HCT116 (cell line): Measurements from ENCODE around the gene SLC22A23. TPM values are rescaled to one million over a fixed set of nuclear protein-coding genes. Genes with fewer than 3 reads are reported as not detected.

Experiments
- ATAC-seq: fragments of 200-7000 bp; cut with Tn5 transposase; 2 replicates; pipeline ENCODE4 v1.9.1; 2020; ENCODE audit warnings: mild to moderate bottlenecking, moderate library complexity
- BruUV-seq: library from RNA; stranded (reverse); fragments of 400-500 nt; replicated peaks from 2 replicates; lab custom pipeline; 2021; lab: Mats Ljungman, UMichigan
- CTCF ChIA-PET: fragments of 300-600 bp; sonication (Branson Sonifier 250); formaldehyde crosslinking; loops from one replicate; lab custom pipeline; 2021; ENCODE audit warnings: antibody characterized with exemption; lab: Charles Lee
- POLR2A ChIA-PET: fragments of 300-600, 350-600 bp; sonication (Branson Sonifier 250); formaldehyde crosslinking; loops from one replicate; lab custom pipeline; 2021; ENCODE audit warnings: antibody characterized with exemption; lab: Charles Lee
- RAD21 ChIA-PET, 2 experiments: fragments of 300-600 bp; sonication (Branson Sonifier 250); formaldehyde crosslinking; loops; one replicate each; lab custom pipeline; 2023; ENCODE audit warnings: low total read pairs in 2 of 2; ENCODE audit not compliant: uncharacterized antibody in 2 of 2, unreplicated experiment in 2 of 2, low non-redundant PET in 1 of 2; lab: Charles Lee
- DNase-seq: peaks from one replicate; pipeline ENCODE4 v3.0.0-alpha.2; 2010; ENCODE audit warnings: low read depth, low spot score
- H2AFZ ChIP-seq: fragments of 200-600 bp; shearing (Covaris generic), sonication (generic); 2 replicates; pipeline ENCODE4 v1.6.1; 2017; ENCODE audit warnings: low read depth, mixed run types, mixed read lengths, antibody characterized with exemption, low read length; ENCODE audit not compliant: poor library complexity, severe bottlenecking
- H3K27ac ChIP-seq: 2 replicates; pipeline ENCODE4 v1.5.1; 2012; ENCODE audit warnings: low read depth, low read length
- H3K27me3 ChIP-seq: fragments of 200-600 bp; sonication (generic); 2 replicates; pipeline ENCODE4 v1.6.1; 2016; ENCODE audit warnings: mixed run types, low read length, mixed read lengths; ENCODE audit not compliant: insufficient read depth
- H3K36me3 ChIP-seq, 2 experiments: fragments of 200-500 bp in 1 of 2; fragments of 200-600 bp in 1 of 2; sonication (Bioruptor generic) in 1 of 2; sonication (generic) in 1 of 2; 2 replicates each; pipeline versions ENCODE4 v1.5.1 to v1.6.1; 2014 to 2016; ENCODE audit warnings: low read length in 2 of 2, inconsistent platforms in 1 of 2, mixed read lengths in 1 of 2, mixed run types in 1 of 2; ENCODE audit not compliant: insufficient read depth in 2 of 2, control insufficient read depth in 1 of 2
- H3K4me1 ChIP-seq, 2 experiments: fragments of 200-600 bp in 1 of 2; sonication (generic) in 1 of 2; 2 replicates each; pipeline versions ENCODE4 v1.5.1 to v1.6.1; 2012 to 2017; ENCODE audit warnings: low read length in 2 of 2, inconsistent platforms in 1 of 2, mild to moderate bottlenecking in 1 of 2, mixed read lengths in 1 of 2, mixed run types in 1 of 2, moderate library complexity in 1 of 2; ENCODE audit not compliant: insufficient read depth in 2 of 2, control insufficient read depth in 1 of 2
- H3K4me2 ChIP-seq: fragments of 200-600 bp; sonication (generic); 2 replicates; pipeline ENCODE4 v1.6.1; 2017; ENCODE audit warnings: mixed run types, low read length, mixed read lengths
- H3K4me3 ChIP-seq, 2 experiments: fragments of 200-600 bp in 1 of 2; sonication (generic) in 1 of 2; replicated peaks in 1 of 2; 2 replicates each; pipeline ENCODE4 v1.5.1; 2011 to 2016; ENCODE audit warnings: low read length in 2 of 2, control low read depth in 1 of 2, low read depth in 1 of 2, mild to moderate bottlenecking in 1 of 2, mixed read lengths in 1 of 2, mixed run types in 1 of 2
- H3K79me2 ChIP-seq: fragments of 200-600 bp; sonication (generic); 2 replicates; pipeline ENCODE4 v1.6.1; 2017; ENCODE audit warnings: mild to moderate bottlenecking, mixed run types, low read length, moderate library complexity, mixed read lengths; ENCODE audit not compliant: insufficient read depth
- H3K9ac ChIP-seq: fragments of 200-600 bp; sonication (generic); 2 replicates; pipeline ENCODE4 v1.6.1; 2016; ENCODE audit warnings: low read length, mixed read lengths
- H3K9me2 ChIP-seq: fragments of 200-600 bp; sonication (generic), shearing (Covaris generic); 2 replicates; pipeline ENCODE4 v1.6.1; 2017; ENCODE audit warnings: mixed run types, mild to moderate bottlenecking, moderate library complexity; ENCODE audit not compliant: insufficient read depth
- H3K9me3 ChIP-seq, 2 experiments: fragments of 200-500 bp in 1 of 2; fragments of 200-600 bp in 1 of 2; sonication (Bioruptor generic) in 1 of 2; sonication (generic) in 1 of 2; 2 replicates each; pipeline ENCODE4 v1.6.1; 2014 to 2017; ENCODE audit warnings: low read length in 2 of 2, mixed read lengths in 2 of 2, inconsistent platforms in 1 of 2, low read depth in 1 of 2, mild to moderate bottlenecking in 1 of 2, mixed run types in 1 of 2, moderate library complexity in 1 of 2; ENCODE audit not compliant: control insufficient read depth in 1 of 2, insufficient read depth in 1 of 2
- H4K20me1 ChIP-seq: fragments of 200-600 bp; sonication (generic), shearing (Covaris generic); 2 replicates; pipeline ENCODE4 v1.6.1; 2017; ENCODE audit warnings: mixed run types, mild to moderate bottlenecking, moderate library complexity; ENCODE audit not compliant: insufficient read depth
- CBX3 ChIP-seq: IDR thresholded peaks from 2 replicates; pipeline ENCODE4 v1.6.1; 2012; ENCODE audit warnings: low read depth
- CEBPB ChIP-seq: IDR thresholded peaks from 2 replicates; pipeline ENCODE4 v1.6.1; 2012; ENCODE audit warnings: low read depth
- FOSL1 ChIP-seq: IDR thresholded peaks from 2 replicates; pipeline ENCODE4 v1.6.1; 2012; ENCODE audit warnings: low read depth
- POLR2AphosphoS5 ChIP-seq: IDR thresholded peaks from 2 replicates; pipeline ENCODE4 v1.6.1; 2011; ENCODE audit warnings: mild to moderate bottlenecking, low read depth, low read length, moderate library complexity
- SP1 ChIP-seq: IDR thresholded peaks from 2 replicates; pipeline ENCODE4 v1.6.1; 2012; ENCODE audit warnings: low read depth
- YY1 ChIP-seq: IDR thresholded peaks from 2 replicates; pipeline ENCODE4 v1.6.1; 2011; ENCODE audit warnings: low read length, low read depth, moderate library complexity, mild to moderate bottlenecking; ENCODE audit not compliant: insufficient replicate concordance; ENCODE audit errors: extremely low read depth
- ZNF274 ChIP-seq: fragments of 200-500 bp; sonication (Bioruptor generic); IDR thresholded peaks from 2 replicates; pipeline ENCODE4 v1.6.1; 2014; ENCODE audit warnings: mild to moderate bottlenecking, low read depth, low read length, inconsistent platforms
- intact Hi-C: fragments of 100-400 bp; cut with micrococcal nuclease; formaldehyde crosslinking; loops from 2 replicates; pipeline ENCODE4 v1.10.0; 2022
- total RNA-seq: library from RNA; stranded (reverse); gene quantifications from one replicate; pipeline ENCODE4 v1.2.1, GENCODE V29; 2021; ENCODE audit not compliant: unreplicated experiment
- TF ChIP-seq, protein P1 (sequence below): IDR thresholded peaks from 2 replicates; pipeline ENCODE4 v1.6.1; 2012
- TF ChIP-seq, protein P2 (sequence below), 3 experiments: fragments of 200-600 bp in 1 of 3; sonication (generic) in 1 of 3; IDR thresholded peaks in 2 of 3; conservative IDR thresholded peaks in 1 of 3; 2 replicates each; pipeline ENCODE4 v1.5.1; 2012 to 2017; ENCODE audit warnings: low read depth in 2 of 3, low read length in 2 of 3, antibody characterized with exemption in 1 of 3, borderline replicate concordance in 1 of 3, control low read depth in 1 of 3, mild to moderate bottlenecking in 1 of 3, mixed read lengths in 1 of 3, mixed run types in 1 of 3, moderate library complexity in 1 of 3; ENCODE audit not compliant: insufficient read depth in 1 of 3

SLC22A23 gene
- total RNA-seq, 1 experiment from 2014 or later = 11.5 TPM

DNA sequence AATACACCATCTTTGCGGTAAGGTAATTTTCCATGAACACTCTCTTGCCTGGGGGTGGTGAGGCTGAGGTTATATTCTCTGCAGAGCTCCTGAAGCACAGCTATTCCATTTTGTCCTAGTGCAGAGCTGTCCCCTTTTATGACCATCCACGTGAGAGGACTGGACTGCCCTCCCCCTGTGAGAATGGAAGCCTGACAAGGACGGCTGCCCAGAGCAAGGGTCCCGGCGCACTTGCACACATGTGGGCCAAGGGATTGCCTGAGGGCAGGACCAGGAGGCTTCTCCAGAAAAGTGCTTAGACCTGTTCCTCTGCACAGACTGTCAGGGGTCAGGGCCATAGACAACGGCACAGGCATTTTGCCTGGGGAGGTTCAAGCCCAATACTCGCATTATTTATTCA lies 48.2 kb downstream of the SLC22A23 start:
- no peaks in the 10 kb centered on the region for H4K20me1 ChIP-seq
- H3K4me2 ChIP-seq = no peak overlapping the region
- H3K36me3 ChIP-seq = no peaks in the 10 kb centered on the region
- H3K9me3 ChIP-seq = no peaks in the 10 kb centered on the region
- ChIA-PET CTCF (no interaction called here), RAD21 (no interaction called here), POLR2A (no interaction called here)
- H2AFZ ChIP-seq = no peak overlapping the region
- DNase-seq (no peak), ATAC-seq (no peak)
- TF ChIP-seq ZNF274 (no peak), CBX3 (no peak)
- no peaks in the 10 kb centered on the region for H3K79me2 ChIP-seq
- no peaks in the 10 kb centered on the region for H3K27me3 ChIP-seq
- H3K9ac ChIP-seq = no peak overlapping the region
- no peaks in the 10 kb centered on the region for H3K9me2 ChIP-seq
- BruUV-seq = no TSS peak
- H3K27ac ChIP-seq = no peak overlapping the region
- intact Hi-C loops = no loop called here
- no peaks in the 10 kb centered on the region; a peak in 1 of 4 replicates for H3K4me1 ChIP-seq
- H3K4me3 ChIP-seq = no peak overlapping the region

DNA sequence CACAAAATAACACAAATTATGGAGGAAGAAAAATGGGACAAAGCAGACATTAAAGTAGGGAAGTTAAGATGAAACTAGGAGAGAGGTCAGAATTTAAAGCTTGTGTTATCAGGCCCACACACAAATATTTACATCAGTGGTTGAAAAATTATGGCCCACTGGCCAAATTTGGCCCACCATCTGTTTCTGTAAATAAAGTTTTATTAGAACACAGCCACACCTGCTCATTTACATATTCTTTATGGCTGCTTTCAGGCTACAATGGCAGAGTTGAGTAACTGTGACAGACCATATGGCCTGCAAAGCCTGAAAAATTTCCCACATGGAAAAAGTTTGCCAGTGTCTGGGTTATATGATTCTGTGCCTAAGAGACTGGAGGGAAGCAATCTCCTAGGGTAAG lies 49.0 kb downstream of the SLC22A23 start:
- TF ChIP-seq SP1 (no peak), ZNF274 (no peak), YY1 (no peak), CEBPB (no peak), FOSL1 (no peak), POLR2AphosphoS5 (no peak)
- TF ChIP-seq, protein P1, sequence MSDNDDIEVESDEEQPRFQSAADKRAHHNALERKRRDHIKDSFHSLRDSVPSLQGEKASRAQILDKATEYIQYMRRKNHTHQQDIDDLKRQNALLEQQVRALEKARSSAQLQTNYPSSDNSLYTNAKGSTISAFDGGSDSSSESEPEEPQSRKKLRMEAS = no peak
- TF ChIP-seq, protein P2, sequence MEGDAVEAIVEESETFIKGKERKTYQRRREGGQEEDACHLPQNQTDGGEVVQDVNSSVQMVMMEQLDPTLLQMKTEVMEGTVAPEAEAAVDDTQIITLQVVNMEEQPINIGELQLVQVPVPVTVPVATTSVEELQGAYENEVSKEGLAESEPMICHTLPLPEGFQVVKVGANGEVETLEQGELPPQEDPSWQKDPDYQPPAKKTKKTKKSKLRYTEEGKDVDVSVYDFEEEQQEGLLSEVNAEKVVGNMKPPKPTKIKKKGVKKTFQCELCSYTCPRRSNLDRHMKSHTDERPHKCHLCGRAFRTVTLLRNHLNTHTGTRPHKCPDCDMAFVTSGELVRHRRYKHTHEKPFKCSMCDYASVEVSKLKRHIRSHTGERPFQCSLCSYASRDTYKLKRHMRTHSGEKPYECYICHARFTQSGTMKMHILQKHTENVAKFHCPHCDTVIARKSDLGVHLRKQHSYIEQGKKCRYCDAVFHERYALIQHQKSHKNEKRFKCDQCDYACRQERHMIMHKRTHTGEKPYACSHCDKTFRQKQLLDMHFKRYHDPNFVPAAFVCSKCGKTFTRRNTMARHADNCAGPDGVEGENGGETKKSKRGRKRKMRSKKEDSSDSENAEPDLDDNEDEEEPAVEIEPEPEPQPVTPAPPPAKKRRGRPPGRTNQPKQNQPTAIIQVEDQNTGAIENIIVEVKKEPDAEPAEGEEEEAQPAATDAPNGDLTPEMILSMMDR (IDR thresholded peaks at IDR 0.05 in 2 of 3, conservative IDR thresholded peaks at IDR 0.05 in 1 of 3; ENCODE audit: borderline replicate concordance in 1 of 3, insufficient read depth in 1 of 3, low read depth in 2 of 3, low read length in 2 of 3) = no peak
- Histone ChIP-seq H4K20me1 (no peaks in the 10 kb centered on the region), H3K4me1 (peaks cover 5 to 6% of the 10 kb centered on the region in 2 experiments; a peak in 2 of 4 replicates), H3K4me3 (no peak overlapping the region), H3K27me3 (no peaks in the 10 kb centered on the region), H3K36me3 (no peaks in the 10 kb centered on the region), H3K4me2 (no peak overlapping the region), H3K79me2 (no peaks in the 10 kb centered on the region), H3K27ac (no peak overlapping the region), H3K9me3 (no peaks in the 10 kb centered on the region), H3K9me2 (no peaks in the 10 kb centered on the region), H3K9ac (no peak overlapping the region), H2AFZ (no peak overlapping the region)
- DNase-seq (no peak), ATAC-seq (no peak)
- intact Hi-C loops = no loop called here
- ChIA-PET POLR2A (no interaction called here), RAD21 (no interaction called here), CTCF (no interaction called here)
- BruUV-seq = no TSS peak
